Type B pancreatic cell (in vitro differentiated cells): ENCODE results near the gene BRIX1. TPM values are rescaled to one million over a fixed set of nuclear protein-coding genes. Genes with fewer than 3 reads are reported as not detected.

ENCODE experiments used
- DNase-seq: peaks from one replicate; pipeline ENCODE4 v3.0.0; 2021; ENCODE audit warnings: mixed read lengths; ENCODE audit not compliant: unreplicated experiment; ENCODE audit errors: extremely low spot score
- H3K27ac Mint-ChIP-seq: 2 replicates; pipeline ENCODE4 v1.8.0; 2021; ENCODE audit warnings: mild to moderate bottlenecking, mixed read lengths
- H3K27me3 Mint-ChIP-seq: 2 replicates; pipeline ENCODE4 v1.8.0; 2021; ENCODE audit warnings: mixed read lengths
- H3K36me3 Mint-ChIP-seq: 2 replicates; pipeline ENCODE4 v1.8.0; 2021; ENCODE audit warnings: mixed read lengths
- H3K4me1 Mint-ChIP-seq: one replicate; pipeline ENCODE4 v1.8.0; 2021; ENCODE audit warnings: mixed read lengths; ENCODE audit not compliant: unreplicated experiment
- H3K4me3 Mint-ChIP-seq: 2 replicates; pipeline ENCODE4 v1.8.0; 2021; ENCODE audit warnings: mild to moderate bottlenecking, mixed read lengths
- H3K9me3 Mint-ChIP-seq: 2 replicates; pipeline ENCODE4 v1.8.0; 2021; ENCODE audit warnings: mixed read lengths
- total RNA-seq: library from RNA; stranded (reverse); gene quantifications from 2 replicates; pipeline ENCODE4 v1.2.1, GENCODE V29; 2021; ENCODE audit warnings: low replicate concordance
- TF ChIP-seq, protein P1 (sequence below): fragments of 200-600 bp; sonication (generic); conservative IDR thresholded peaks from 2 replicates; pipeline ENCODE4 v1.5.0; 2021; ENCODE audit warnings: antibody characterized with exemption, mild to moderate bottlenecking

Gene BRIX1
- total RNA-seq, 1 donor from 2014 or later: 38.0 TPM

DNA sequence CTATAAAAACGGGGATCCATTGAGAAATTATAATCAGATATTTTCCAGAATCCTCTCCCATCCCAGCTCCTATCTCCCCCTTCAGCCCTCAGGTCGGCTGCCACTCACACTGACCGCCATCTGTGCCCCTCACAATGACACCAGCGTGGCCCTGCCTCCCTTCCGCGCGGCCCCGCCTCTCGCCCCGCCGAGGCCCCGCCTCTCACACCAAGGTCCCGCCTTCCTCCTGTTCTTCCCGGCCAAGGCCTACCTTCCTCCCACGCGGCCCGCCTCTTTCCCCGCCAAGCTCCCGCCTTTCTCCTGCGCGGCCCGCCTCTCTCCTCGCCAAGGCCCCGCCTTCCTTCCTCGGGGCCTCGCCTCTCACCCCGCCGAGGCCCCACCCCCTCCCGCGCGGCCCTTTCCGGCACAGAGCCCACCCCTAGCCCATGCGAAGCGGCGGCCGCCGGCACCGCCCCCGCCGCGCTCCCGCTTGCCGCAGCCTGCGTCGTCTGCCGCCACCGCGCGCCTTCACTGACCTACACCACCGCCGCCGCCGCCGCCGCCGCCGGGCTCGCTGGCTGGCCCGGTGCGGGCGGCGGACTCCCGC, 13.7 kb downstream of the BRIX1 start, which contains the start of gene DNAJC21:
TSS of gene DNAJC21 (plus strand) at position 426 of the 586 bp plus-strand sequence. CDS start 261 bp downstream, outside the sequence.
- H3K27me3 Mint-ChIP-seq: no peaks in the 10 kb centered on the region
- TF ChIP-seq, protein P1, sequence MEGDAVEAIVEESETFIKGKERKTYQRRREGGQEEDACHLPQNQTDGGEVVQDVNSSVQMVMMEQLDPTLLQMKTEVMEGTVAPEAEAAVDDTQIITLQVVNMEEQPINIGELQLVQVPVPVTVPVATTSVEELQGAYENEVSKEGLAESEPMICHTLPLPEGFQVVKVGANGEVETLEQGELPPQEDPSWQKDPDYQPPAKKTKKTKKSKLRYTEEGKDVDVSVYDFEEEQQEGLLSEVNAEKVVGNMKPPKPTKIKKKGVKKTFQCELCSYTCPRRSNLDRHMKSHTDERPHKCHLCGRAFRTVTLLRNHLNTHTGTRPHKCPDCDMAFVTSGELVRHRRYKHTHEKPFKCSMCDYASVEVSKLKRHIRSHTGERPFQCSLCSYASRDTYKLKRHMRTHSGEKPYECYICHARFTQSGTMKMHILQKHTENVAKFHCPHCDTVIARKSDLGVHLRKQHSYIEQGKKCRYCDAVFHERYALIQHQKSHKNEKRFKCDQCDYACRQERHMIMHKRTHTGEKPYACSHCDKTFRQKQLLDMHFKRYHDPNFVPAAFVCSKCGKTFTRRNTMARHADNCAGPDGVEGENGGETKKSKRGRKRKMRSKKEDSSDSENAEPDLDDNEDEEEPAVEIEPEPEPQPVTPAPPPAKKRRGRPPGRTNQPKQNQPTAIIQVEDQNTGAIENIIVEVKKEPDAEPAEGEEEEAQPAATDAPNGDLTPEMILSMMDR: no peak
- H3K9me3 Mint-ChIP-seq: no peaks in the 10 kb centered on the region
- H3K27ac Mint-ChIP-seq: peak within 1 kb of the TSS; percentile 98
- peak; percentile 97 for DNase-seq
- H3K36me3 Mint-ChIP-seq: peaks cover 18% of the 10 kb centered on the region
- peak within 1 kb of the TSS; percentile 99 for H3K4me3 Mint-ChIP-seq
- peaks cover 17% of the 10 kb centered on the region for H3K4me1 Mint-ChIP-seq

DNA sequence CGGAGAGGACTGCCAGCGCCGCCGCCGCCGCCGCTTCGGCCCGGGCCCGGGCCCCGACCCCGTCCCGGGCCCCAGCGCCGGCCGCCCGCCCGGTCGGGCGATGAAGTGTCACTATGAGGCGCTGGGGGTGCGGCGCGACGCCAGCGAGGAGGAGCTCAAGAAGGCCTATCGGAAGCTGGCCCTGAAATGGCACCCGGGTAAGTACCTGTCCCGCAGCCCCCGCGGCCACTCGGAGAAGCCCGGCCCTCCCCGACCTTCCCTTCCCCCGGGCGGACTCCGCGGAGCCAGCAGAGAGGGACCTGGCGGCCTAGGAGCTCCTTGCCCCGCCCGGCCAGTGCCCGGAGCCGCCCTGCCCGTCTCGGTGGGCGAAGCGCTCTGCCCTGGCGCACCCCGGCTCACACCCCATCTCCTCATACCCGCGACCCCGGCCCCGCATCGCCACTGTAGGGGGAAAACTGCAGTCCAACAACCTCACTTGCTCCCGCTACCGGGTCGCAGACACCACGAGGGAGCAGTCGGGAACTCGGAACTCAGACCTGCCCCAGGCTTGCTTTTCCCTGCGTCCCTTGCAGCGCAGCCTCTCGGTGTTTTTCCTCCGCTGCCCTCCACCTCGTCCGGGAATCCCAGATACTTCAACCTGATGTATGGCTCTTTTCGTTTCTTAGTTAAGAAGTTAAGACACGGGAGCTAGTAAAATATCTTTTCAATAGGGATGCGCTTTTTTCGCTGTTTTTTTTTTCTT, 14.4 kb downstream of the BRIX1 start:
- Mint-ChIP-seq H3K9me3 (no peaks in the 10 kb centered on the region), H3K4me1 (peaks cover 17% of the 10 kb centered on the region), H3K36me3 (peaks cover 14% of the 10 kb centered on the region), H3K27ac (peak overlapping the region; percentile 98), H3K4me3 (peak overlapping the region; percentile 99), H3K27me3 (no peaks in the 10 kb centered on the region)
- DNase-seq: peak; percentile 84
- TF ChIP-seq, protein P1: peak; percentile 14

DNA sequence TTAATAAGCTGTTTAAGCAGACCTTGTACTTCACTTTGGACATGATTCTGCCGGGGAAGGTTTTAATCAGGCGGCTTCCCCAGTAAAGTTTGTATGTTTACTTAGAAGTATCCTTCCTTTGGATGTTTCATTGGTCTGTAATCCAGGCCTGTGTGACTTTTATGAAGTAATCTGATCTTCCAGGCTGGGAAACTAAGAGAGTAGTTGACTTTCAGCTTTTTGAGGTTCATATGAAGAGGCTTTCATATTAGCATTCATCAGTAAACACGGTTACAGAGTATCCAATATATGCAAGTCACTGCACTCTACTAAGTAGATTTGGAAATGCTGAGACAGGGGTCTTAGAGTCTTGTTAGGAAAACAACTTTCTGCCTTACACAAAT, 14.9 kb downstream of the BRIX1 start:
- no peaks in the 10 kb centered on the region for H3K27me3 Mint-ChIP-seq
- H3K4me1 Mint-ChIP-seq: peaks cover 17% of the 10 kb centered on the region
- H3K36me3 Mint-ChIP-seq: peaks cover 14% of the 10 kb centered on the region
- DNase-seq: no peak
- H3K9me3 Mint-ChIP-seq: no peaks in the 10 kb centered on the region
- TF ChIP-seq, protein P1: peak; percentile 6
- H3K27ac Mint-ChIP-seq: peak overlapping the region; percentile 98
- H3K4me3 Mint-ChIP-seq: peak overlapping the region; percentile 99

DNA sequence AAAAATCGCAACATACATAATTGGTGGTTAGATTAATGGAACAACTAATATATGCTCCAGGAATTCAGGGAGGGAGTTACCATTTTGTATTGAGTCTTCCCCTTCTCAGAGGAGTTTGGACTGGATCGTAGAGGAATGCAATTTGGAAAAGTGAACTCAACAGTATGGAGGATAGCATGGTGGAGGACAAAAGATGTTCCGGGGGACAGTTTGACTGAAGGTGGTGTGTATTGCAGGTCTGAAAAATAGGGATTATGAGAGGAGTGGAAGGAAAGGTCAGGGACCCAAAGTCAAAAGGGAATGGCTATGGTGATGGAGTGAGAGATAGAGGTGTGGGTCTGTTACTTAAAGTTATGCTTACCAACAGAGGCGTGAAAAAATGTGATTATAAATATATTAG, 15.4 kb downstream of the BRIX1 start:
- no peaks in the 10 kb centered on the region for H3K9me3 Mint-ChIP-seq
- peak overlapping the region; percentile 99 for H3K4me3 Mint-ChIP-seq
- TF ChIP-seq, protein P1: no peak
- peaks cover 17% of the 10 kb centered on the region for H3K4me1 Mint-ChIP-seq
- H3K27me3 Mint-ChIP-seq: no peaks in the 10 kb centered on the region
- DNase-seq: no peak
- H3K27ac Mint-ChIP-seq: peak overlapping the region; percentile 98
- peaks cover 16% of the 10 kb centered on the region for H3K36me3 Mint-ChIP-seq

DNA sequence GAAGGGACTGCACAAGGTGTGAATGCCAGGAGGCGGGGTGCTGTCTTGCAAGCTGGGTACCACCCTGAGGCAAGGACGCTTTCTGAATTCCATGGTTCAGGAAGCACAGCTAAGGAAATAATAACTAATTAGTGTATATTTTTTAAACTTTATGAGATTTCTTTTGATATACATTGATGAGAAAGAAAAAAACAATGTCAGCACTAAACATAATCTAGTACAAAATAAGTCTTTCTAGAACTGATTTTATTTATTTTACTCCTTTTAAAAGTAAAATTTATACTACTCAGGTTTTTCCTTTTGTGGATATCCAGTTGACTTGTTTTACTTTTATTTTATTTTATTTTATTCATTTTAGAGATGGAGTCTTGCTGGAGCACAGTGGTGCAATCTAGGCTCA, 17.4 kb downstream of the BRIX1 start:
- Mint-ChIP-seq H3K27me3 (no peaks in the 10 kb centered on the region), H3K4me1 (peaks cover 17% of the 10 kb centered on the region)

More for the DNA sequence above, 17.4 kb downstream of the BRIX1 start:
- TF ChIP-seq, protein P1: no peak
- H3K4me3 Mint-ChIP-seq: no peak overlapping the region
- H3K27ac Mint-ChIP-seq: no peak overlapping the region
- peaks cover 23% of the 10 kb centered on the region for H3K36me3 Mint-ChIP-seq
- no peaks in the 10 kb centered on the region for H3K9me3 Mint-ChIP-seq
- no peak for DNase-seq
